NCI-H1694 (cell line): Measurements from ENCODE around the gene EME2.
A peak's percentile ranks its signal among the peaks of the same experiment; 100 is the strongest.

Source experiments
- DNase-seq: peaks from one replicate; lab custom pipeline; 2025; lab: John Stamatoyannopoulos, UW

Gene EME2

GRCh38 chr16:1766701-1767100 is 5.9 kb upstream of the EME2 start:
- no peak for DNase-seq

- DNase-seq = no peak
These were observed 5.3 kb upstream of the EME2 start for GRCh38 chr16:1767116-1767994.

GRCh38 chr16:1768061-1768766 is 4.4 kb upstream of the EME2 start:
- no peak for DNase-seq

- no peak for DNase-seq
These were observed 3.7 kb upstream of the EME2 start for GRCh38 chr16:1768767-1769401.

- DNase-seq = no peak
These were observed 3.0 kb upstream of the EME2 start for GRCh38 chr16:1769402-1770300.

- no peak for DNase-seq
These were observed 2.1 kb upstream of the EME2 start for GRCh38 chr16:1770328-1771187.

GRCh38 chr16:1771188-1771863 is 1.3 kb upstream of the EME2 start, which contains the start of gene NME3:
TSS of gene NME3 (minus strand) at chr16:1771543. CDS start at chr16:1771534, 9 bp downstream.
- DNase-seq = no peak

- no peak for DNase-seq
These were observed 697 bp upstream of the EME2 start for GRCh38 chr16:1771864-1772361.

GRCh38 chr16:1772908-1773702 is 495 bp downstream of the EME2 start, which contains the start of gene MRPS34:
TSS of gene MRPS34 (minus strand) at chr16:1773134. CDS start at chr16:1773119, 15 bp downstream.
- peak; percentile 42 for DNase-seq

GRCh38 chr16:1773703-1774447 is 1.3 kb downstream of the EME2 start:
- no peak for DNase-seq

GRCh38 chr16:1774448-1774780 is 1.8 kb downstream of the EME2 start:
- DNase-seq = no peak

- no peak for DNase-seq
These were observed 2.6 kb downstream of the EME2 start for GRCh38 chr16:1775006-1775845.

GRCh38 chr16:1775846-1776671 is 3.4 kb downstream of the EME2 start:
- DNase-seq = no peak

GRCh38 chr16:1776672-1776955 is 4.0 kb downstream of the EME2 start:
- DNase-seq = no peak

- no peak for DNase-seq
These were observed 4.4 kb downstream of the EME2 start for GRCh38 chr16:1776991-1777374.

- no peak for DNase-seq
These were observed 5.0 kb downstream of the EME2 start for GRCh38 chr16:1777375-1778199.
